GM21515 (cell line): ENCODE results near the gene ERO1B.
"Not testable (repeated sequence)": the region's sequence is repeated elsewhere in the genome, so short reads cannot be mapped to it uniquely, and the experiment has no call there.

Experiments
- ATAC-seq: cut with Tn5 transposase; IDR thresholded peaks from one replicate; pipeline ENCODE4 v1.9.1; 2021; ENCODE audit not compliant: unreplicated experiment

ERO1B gene

DNA sequence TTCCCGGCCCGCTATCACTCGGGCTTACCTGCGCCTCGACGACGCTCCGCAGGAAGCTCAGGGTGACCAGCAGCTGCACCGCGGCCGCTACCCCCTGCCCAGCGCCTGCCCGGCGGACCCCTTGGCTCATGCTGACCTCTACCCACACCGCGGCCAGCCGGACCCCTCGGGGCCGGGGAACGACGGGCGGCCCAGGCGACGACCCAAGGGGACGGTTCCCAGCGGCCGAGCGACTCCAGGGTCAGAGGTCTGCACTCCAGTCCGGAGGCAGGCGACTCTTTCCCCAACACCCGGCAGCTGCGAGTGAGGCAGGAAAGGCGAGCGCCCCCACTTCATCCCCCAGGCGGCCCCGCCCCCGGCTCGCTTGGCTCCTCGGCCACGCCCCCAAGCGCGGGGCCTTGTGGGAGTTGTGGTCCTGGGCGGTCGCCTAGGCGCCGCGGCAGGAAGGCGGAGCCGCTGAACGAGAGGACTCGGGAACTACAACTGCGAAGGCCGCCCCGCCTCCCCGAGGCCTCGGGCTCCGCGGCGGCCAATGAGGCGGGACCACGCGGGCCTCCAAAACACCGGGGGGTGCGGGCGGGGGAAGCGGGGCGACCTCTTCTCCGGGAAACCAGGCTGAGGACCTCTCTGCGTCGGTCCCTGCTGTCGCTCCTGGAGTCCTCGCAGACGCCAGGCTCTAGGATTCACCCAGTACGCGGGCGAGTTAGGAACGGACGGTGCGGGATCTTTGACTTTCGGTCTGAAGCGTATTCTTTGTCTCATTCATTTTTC, at the start of gene ERO1B:
Gene ERO1B (minus strand): TSS at position 305 of the 771 bp plus-strand sequence. CDS start 175 bp downstream, at position 130.
- peak; percentile 81 for ATAC-seq

- not testable (repeated sequence) for ATAC-seq
These were observed 49.7 kb upstream of the ERO1B start for GRCh38 chr1:236331412-236331811.

DNA sequence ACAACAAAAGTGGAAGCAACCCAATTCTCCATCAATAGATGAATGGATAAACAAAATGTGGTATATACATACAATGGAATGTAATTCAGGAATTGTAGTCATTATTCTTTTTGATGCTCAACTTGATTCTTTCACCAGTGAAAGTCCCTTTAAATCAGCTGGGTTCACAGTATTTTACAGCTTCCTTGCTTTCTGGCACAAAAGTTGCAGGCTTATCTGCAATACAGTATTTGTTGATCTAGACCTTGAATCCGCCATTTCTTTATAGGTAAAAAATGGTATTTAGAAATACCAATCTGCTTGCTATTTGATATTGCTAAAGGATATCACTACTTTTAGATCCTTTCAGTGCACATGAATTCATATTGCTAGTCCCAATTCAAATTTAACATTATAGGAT, 44.7 kb upstream of the ERO1B start:
- no peak for ATAC-seq

- ATAC-seq: no peak
These were observed 43.8 kb upstream of the ERO1B start for GRCh38 chr1:236325567-236325966.

GRCh38 chr1:236323819-236324411, 42.2 kb upstream of the ERO1B start:
- ATAC-seq: no peak

GRCh38 chr1:236322566-236323409, 41.0 kb upstream of the ERO1B start:
- no peak for ATAC-seq

DNA sequence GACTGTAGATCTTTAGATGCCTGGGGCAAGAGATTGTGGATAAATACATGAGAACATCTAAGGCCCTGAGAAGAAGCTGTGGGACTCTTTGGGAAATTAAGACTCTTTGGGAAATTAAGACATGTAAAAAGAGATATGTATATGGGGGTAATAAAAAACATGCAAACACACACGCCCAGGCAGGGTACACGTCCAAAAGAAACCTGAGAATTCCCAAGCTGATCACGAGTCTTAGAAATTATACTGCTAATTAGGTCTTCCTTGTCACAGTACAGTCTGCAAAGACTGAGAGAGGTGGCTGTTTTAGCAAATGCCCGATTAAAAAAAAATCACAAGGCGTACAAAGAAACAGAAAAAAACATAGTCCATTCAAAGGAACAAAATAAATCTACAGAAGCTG, 39.3 kb upstream of the ERO1B start:
- no peak for ATAC-seq

- no peak for ATAC-seq
These were observed 38.9 kb upstream of the ERO1B start for GRCh38 chr1:236320671-236321070.

GRCh38 chr1:236320214-236320613, 38.5 kb upstream of the ERO1B start:
- ATAC-seq: no peak

GRCh38 chr1:236316437-236316836, 34.7 kb upstream of the ERO1B start:
- ATAC-seq: no peak

GRCh38 chr1:236315518-236315917, 33.8 kb upstream of the ERO1B start:
- no peak for ATAC-seq

- ATAC-seq: no peak
These were observed 33.3 kb upstream of the ERO1B start for GRCh38 chr1:236315092-236315491.

- not testable (repeated sequence) for ATAC-seq
These were observed 32.3 kb upstream of the ERO1B start for GRCh38 chr1:236314050-236314449.

- no peak for ATAC-seq
These were observed 31.7 kb upstream of the ERO1B start for GRCh38 chr1:236313427-236313826.

- ATAC-seq: no peak
These were observed 29.3 kb upstream of the ERO1B start for GRCh38 chr1:236311040-236311439.

GRCh38 chr1:236308827-236309226, 27.1 kb upstream of the ERO1B start:
- ATAC-seq: no peak

- ATAC-seq: no peak
These were observed 25.7 kb upstream of the ERO1B start for GRCh38 chr1:236307435-236307834.

GRCh38 chr1:236304682-236305081, 22.9 kb upstream of the ERO1B start:
- ATAC-seq: no peak

DNA sequence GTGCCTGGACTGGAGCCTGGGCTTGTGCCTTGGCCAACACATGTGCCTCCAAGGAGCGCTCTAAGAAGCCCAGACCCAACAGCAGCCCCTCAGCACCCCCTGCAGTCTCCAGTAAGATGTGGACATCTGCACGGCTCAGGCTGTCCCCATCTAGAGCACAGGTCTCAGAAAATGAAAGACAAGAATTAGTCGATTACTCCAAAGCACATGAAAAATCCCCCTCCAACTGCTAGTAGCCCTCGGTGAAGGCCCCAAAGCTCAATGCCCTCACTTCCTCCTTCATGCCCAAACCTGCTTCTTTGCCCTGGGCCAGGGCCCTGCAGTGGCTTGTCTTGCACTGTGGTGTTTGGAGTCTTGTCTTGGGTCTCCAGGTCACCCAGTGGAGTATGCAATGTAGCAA, 21.9 kb upstream of the ERO1B start:
- ATAC-seq: no peak

DNA sequence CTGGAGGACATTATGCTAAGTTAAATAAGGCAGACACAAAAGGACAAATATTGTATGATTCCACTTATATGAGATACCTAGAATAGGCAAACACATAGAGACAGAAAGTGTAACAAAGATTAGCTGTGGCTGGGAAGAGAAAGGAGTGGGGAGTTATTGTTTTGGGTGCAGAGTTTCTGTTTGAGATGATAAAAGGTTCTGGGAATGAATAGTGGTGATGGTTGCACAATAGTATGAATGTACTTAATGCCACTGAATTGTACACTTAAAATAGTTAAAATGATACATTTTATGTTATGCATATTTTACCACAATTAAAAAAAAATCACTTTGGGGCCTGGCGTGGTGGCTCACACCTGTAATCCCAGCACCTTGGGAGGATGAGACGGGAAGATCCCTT, 21.2 kb upstream of the ERO1B start:
- no peak for ATAC-seq

DNA sequence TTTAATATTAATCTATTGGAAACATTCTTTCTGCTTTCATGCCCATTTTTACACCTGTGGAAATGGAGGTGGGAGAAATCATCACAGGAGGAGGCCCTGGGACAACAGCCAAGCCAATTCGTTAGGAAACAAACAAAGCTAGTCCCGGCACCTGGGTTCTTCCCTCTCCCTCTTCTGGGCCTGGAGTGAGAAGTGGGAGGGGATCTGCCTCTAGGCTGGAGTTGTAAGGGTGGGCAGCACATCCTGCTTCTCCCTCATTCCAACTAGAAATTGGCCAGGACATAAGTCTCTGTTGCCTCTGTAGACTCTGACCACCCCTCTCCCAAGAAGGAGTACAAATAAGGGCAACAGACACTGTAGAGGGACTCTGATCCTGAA, 20.2 kb upstream of the ERO1B start:
- ATAC-seq: no peak
